Rectal smooth muscle tissue (tissue), 1 donor: ENCODE data around the gene PTEN.
A peak's percentile ranks its signal among the peaks of the same experiment; 100 is the strongest.
"Not testable (repeated sequence)": the region's sequence is repeated elsewhere in the genome, so short reads cannot be mapped to it uniquely, and the experiment has no call there.

Experiments used
- H3K27ac ChIP-seq: one replicate; pipeline ENCODE4 v1.7.0; 2013; ENCODE audit warnings: low read depth, low read length, inconsistent platforms
- H3K27me3 ChIP-seq: one replicate; pipeline ENCODE4 v1.7.0; 2013; ENCODE audit warnings: low read length; ENCODE audit not compliant: control insufficient read depth, insufficient read depth
- H3K36me3 ChIP-seq: one replicate; pipeline ENCODE4 v1.7.0; 2013; ENCODE audit warnings: low read length; ENCODE audit not compliant: control insufficient read depth, insufficient read depth
- H3K4me1 ChIP-seq: one replicate; pipeline ENCODE4 v1.7.0; 2013; ENCODE audit warnings: low read length; ENCODE audit not compliant: control insufficient read depth, insufficient read depth
- H3K4me3 ChIP-seq: one replicate; pipeline ENCODE4 v1.7.0; 2013; ENCODE audit warnings: low read length
- H3K9ac ChIP-seq: one replicate; pipeline ENCODE4 v1.7.0; 2013; ENCODE audit warnings: low read length

The PTEN gene

DNA sequence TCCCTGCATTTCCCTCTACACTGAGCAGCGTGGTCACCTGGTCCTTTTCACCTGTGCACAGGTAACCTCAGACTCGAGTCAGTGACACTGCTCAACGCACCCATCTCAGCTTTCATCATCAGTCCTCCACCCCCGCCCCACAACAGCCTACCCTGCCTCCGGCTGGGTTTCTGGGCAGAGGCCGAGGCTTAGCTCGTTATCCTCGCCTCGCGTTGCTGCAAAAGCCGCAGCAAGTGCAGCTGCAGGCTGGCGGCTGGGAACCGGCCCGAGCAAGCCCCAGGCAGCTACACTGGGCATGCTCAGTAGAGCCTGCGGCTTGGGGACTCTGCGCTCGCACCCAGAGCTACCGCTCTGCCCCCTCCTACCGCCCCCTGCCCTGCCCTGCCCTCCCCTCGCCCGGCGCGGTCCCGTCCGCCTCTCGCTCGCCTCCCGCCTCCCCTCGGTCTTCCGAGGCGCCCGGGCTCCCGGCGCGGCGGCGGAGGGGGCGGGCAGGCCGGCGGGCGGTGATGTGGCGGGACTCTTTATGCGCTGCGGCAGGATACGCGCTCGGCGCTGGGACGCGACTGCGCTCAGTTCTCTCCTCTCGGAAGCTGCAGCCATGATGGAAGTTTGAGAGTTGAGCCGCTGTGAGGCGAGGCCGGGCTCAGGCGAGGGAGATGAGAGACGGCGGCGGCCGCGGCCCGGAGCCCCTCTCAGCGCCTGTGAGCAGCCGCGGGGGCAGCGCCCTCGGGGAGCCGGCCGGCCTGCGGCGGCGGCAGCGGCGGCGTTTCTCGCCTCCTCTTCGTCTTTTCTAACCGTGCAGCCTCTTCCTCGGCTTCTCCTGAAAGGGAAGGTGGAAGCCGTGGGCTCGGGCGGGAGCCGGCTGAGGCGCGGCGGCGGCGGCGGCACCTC lies at the start of gene PTEN, which contains the start of gene KLLN:
Gene PTEN (plus strand): TSS at position 573 of the 891 bp plus-strand sequence. CDS start 845 bp downstream, outside the sequence.
Gene KLLN (minus strand): TSS at position 481 of the 891 bp plus-strand sequence. CDS start 1,046 bp downstream, outside the sequence.
- H3K9ac ChIP-seq = peak within 1 kb of the TSS; percentile 35
- H3K27ac ChIP-seq = peak within 1 kb of the TSS; percentile 90
- H3K4me3 ChIP-seq = peak within 1 kb of the TSS; percentile 79
- no peaks in the 10 kb centered on the region for H3K27me3 ChIP-seq
- H3K36me3 ChIP-seq = no peaks in the 10 kb centered on the region
- no peaks in the 10 kb centered on the region for H3K4me1 ChIP-seq

DNA sequence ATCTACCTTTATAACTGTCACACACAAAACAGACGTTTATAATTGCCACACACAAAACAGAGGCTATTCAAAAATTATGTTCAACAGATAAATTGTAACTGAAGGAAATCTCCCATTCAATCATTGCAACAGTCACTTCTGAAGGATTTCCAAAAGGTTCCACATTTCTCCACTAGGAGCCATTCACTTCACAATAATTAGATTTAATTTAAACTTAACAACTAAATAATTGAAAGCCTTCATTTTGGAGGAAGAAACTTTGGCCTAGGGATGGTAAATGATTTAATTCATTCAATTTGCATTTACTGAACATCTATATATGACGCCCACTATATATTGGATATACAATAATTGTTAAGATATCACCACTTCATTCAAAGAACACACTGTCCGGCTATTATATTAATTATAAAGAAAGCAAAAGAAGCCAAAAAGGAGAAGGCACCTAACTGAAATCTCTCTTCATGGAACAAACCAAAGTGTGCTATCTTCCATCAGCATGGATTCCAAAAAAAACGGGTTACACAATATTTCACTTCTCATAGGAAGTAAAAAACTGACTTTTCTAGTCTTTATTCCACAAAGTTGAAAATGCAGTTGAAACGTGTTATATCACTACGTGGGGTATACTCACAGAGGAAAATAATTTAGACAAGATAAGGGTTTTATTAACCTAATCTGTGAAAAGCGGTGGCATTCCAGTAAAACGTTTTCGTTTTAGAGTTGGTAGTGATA lies 47.1 kb upstream of the PTEN start:
- Histone ChIP-seq H3K36me3 (peaks cover 2% of the 10 kb centered on the region), H3K4me3 (peak overlapping the region; percentile 0), H3K27me3 (no peaks in the 10 kb centered on the region), H3K27ac (no peak overlapping the region), H3K9ac (no peak overlapping the region), H3K4me1 (peaks cover 5% of the 10 kb centered on the region)

DNA sequence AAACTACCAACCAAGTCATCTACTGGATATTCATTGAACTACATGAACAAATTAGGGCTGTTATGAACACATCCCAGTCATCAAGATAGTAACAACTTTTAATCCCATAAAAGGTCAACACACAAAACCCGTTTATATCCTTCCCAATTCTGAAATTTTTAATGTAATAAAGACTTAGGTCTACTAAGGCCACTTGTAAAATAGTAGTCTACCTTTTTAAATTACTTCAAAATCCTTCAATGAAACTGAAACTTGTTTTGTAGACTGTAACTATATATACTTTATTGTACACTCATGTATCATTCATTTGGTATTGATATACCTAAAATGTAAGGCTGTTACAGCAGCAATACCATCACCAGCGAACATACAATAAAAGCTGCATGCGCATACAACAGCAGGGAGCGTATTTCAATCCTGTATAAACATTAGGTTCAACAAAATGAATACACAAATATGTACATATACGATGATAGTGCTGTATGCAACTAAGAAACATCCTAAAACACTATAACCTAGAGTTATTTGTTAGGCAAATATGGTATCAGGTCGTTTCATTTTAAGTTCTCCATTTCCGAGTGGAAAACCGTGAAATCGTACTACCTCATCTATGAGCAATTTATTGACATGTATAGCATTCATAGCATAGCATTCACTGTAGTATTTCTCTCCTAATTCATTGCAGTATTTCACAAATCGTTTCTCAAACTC lies 46.4 kb upstream of the PTEN start:
- Histone ChIP-seq H3K27me3 (no peaks in the 10 kb centered on the region), H3K36me3 (no peaks in the 10 kb centered on the region), H3K9ac (peak overlapping the region; percentile 81), H3K4me1 (peaks cover 5% of the 10 kb centered on the region), H3K4me3 (peak overlapping the region; percentile 90), H3K27ac (peak overlapping the region; percentile 86)

DNA sequence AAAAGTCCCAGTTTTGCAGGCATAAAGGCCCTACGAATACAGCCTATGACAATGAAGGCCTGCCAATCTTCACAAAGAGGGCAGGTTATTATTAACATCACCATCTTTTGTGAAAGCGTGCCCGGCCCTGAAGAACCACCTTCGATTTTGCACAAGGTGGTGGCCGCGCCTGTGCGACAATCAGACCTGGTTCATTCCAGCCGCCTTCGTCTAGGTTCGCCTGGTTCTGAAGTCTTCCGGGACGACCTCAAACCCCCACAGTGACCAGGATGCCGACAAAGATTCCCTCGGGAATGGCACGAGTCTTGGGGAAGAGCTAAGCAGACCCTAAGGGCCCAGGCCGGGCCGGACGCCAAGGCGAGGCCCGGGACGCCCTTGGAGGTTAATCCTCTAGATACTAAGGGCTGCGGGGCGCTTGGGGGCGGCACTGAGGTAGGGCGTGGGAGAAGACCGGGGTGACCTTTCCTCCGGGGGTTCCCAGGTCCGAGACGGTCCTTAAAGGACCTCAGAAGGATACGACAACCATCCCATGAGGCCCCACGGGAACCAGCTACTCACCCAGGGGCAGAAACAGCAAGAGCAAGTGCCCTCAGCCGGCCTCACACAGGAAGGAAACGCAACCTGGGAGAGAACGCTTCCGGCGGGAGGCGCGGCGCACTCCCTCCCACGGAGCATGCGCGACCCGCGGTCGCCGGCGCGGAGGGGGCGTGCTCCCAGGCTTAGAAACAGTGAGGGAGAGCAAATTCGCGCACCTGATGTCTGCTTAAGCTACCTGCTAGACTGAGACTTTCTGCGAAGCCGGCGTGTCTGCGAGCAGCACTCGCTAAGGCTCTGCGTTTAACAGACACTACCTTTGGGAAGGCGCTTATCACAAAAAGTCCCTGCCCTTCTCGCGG lies 45.6 kb upstream of the PTEN start, which contains the start of gene ATAD1:
Gene ATAD1 (minus strand): TSS at position 618 of the 896 bp plus-strand sequence. CDS start 3,627 bp downstream, outside the sequence.
- Histone ChIP-seq H3K27me3 (no peaks in the 10 kb centered on the region), H3K36me3 (no peaks in the 10 kb centered on the region), H3K4me3 (peak within 1 kb of the TSS; percentile 90), H3K9ac (peak within 1 kb of the TSS; percentile 81), H3K27ac (peak within 1 kb of the TSS; percentile 86), H3K4me1 (peaks cover 5% of the 10 kb centered on the region)

DNA sequence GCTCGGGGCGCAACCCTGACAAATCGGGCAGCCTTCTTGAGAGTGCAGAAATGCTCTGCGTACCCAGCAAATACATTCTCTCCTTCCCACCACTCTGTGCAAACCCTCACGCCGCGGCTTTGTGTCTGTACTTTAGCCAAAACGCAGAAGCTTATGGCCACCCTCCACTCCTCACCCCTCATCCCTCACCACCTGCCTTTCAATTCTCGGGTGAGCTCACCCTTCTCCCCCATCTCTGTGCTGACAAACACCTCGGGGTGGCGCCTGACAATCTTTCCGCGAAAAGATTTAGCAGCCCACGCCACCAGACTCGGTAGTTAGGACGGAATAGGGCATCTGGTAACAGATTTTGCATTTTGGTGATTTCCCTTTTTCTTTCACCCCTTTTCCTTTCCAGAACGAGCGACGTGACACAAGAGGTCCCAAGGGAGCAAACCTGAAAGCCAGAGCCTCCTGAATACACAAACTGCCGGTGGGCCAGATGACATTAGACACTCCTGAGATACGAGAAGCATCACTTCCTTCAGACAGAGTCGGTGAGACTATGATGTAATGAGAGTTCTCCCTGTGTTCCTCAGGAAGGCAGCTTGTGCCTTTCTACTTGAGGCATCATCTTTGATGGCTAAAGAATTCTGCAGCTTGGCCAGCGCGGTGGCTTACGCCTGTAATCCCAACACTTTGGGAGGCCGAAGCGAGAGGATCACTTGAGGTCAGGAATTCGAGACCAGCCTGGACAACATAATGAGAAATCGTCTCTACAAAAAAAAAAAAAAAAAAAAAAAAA lies 44.7 kb upstream of the PTEN start:
- Histone ChIP-seq H3K27ac (peak overlapping the region; percentile 86), H3K4me1 (peaks cover 5% of the 10 kb centered on the region), H3K4me3 (peak overlapping the region; percentile 90), H3K27me3 (no peaks in the 10 kb centered on the region), H3K36me3 (no peaks in the 10 kb centered on the region), H3K9ac (peak overlapping the region; percentile 81)

DNA sequence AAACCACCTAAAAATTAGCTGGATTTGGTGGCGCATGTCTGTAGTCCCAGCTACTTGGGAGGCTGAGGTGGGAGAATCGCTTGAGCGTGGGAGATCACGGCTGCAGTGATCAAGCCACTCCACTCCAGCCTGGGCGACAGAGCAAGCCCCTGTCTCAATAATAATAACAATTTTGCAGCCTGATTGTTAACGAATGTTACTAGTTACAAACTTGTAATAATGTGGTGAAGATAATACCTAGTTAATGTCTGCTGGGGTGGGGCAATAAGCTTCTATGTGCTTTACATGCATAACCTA lies 44.2 kb upstream of the PTEN start:
- H3K4me3 ChIP-seq = no peak overlapping the region
- H3K27ac ChIP-seq = no peak overlapping the region

DNA sequence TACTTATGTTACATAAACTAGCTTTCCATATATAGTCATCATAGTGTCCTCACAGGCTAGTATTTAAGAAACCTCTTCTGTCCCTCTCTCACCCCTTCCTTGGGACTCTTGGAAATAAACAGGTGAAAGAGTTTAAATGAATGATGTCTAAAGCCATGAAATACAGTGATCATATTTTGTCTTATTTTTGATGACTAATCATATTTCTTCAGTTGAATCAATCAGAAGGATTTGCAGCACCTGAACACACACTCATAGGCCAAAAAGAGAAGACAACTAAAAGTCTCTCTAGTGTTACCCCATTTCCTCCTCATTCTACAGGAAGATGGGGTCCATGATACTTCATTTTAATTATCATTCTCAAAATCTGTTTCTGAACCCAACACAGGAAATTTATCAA lies 36.8 kb upstream of the PTEN start:
- Histone ChIP-seq H3K36me3 (no peaks in the 10 kb centered on the region), H3K27me3 (no peaks in the 10 kb centered on the region)

More for the DNA sequence above, 44.2 kb upstream of the PTEN start:
- H3K36me3 ChIP-seq = no peaks in the 10 kb centered on the region
- no peaks in the 10 kb centered on the region for H3K27me3 ChIP-seq
- peaks cover 5% of the 10 kb centered on the region for H3K4me1 ChIP-seq
- H3K9ac ChIP-seq = no peak overlapping the region

DNA sequence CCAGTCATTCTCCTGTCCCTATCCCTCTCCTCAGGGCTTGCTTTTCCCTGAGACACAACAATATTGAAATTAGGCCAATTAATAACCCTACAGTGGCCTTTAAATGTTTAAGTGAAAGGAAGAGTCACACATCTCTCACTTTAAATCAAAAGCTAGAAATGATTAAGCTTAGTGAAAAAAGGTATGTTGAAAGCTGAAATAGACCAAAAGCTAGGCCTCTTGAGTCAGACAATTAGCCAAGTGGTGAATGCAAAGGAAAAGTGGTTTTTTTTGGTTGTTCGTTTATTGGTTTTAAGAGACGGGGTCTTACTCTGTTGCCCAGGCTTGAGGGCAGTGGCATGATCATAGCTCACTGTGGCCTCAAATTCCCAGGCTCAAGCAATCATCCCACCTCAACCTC lies 35.7 kb upstream of the PTEN start:
- H3K27ac ChIP-seq = no peak overlapping the region
- H3K36me3 ChIP-seq = no peaks in the 10 kb centered on the region
- H3K4me3 ChIP-seq = no peak overlapping the region
- no peaks in the 10 kb centered on the region for H3K4me1 ChIP-seq
- no peak overlapping the region for H3K9ac ChIP-seq
- no peaks in the 10 kb centered on the region for H3K27me3 ChIP-seq

More for the DNA sequence above, 36.8 kb upstream of the PTEN start:
- Histone ChIP-seq H3K4me1 (no peaks in the 10 kb centered on the region), H3K4me3 (no peak overlapping the region), H3K27ac (no peak overlapping the region), H3K9ac (no peak overlapping the region)

DNA sequence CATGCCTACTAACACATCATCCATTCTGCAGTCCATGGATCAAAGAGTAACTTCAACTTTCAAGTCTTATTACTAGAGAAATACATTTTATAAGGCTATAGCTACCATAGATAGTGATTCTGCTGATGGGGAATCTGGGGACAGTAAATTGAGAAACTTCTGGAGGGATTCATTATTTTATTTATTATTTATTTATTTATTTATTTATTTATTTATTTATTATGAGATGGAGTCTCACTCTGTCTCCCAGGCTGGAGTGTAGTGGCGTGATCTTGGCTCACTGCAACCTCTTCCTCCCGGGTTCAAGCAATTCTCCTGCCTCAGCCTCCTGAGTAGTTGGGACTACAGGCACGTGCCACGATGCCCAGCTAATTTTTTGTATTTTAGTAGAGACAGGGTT lies 34.4 kb upstream of the PTEN start:
- H3K36me3 ChIP-seq, H3K4me1 ChIP-seq, H3K9ac ChIP-seq, H3K27me3 ChIP-seq, H3K27ac ChIP-seq, H3K4me3 ChIP-seq: not testable (repeated sequence)

DNA sequence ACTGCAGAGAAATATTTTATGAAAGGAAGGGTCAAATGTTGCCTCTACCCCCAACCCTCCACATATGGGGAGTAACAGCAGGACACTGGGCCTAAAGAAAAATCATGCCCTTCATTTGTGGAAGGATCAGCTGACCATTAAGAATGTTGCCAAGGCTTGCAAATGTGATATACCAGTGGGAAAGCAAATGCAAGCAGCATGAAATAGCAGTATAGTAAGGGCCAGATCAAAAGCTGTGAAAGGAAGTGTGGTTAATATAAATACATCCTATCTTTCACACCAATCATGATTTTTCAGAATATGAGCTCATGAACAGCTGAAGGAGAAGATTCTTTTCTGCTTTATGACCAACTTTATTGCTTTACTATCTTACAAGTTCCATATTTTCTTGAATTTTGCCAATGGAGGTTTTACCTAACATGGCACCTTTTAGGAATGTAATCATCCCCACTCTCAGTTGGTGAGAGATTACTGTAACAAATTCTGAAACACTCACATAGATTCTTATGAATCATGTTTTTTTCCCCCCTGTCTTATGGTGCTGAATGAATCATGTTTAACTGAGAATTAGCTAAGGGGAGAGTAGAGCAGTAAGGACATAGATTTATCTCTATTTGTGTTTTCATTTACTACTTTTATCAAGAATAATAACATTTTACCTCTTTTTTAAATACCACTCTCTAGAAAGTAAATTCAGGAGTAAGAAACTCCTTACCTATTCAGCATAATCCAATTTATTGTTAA lies 33.3 kb upstream of the PTEN start:
- no peaks in the 10 kb centered on the region for H3K27me3 ChIP-seq
- H3K4me3 ChIP-seq = no peak overlapping the region
- no peaks in the 10 kb centered on the region for H3K4me1 ChIP-seq
- no peak overlapping the region for H3K27ac ChIP-seq
- no peak overlapping the region for H3K9ac ChIP-seq
- no peaks in the 10 kb centered on the region for H3K36me3 ChIP-seq
